HL-60 (cell line): Measurements from ENCODE around the gene CPXM1.

ENCODE experiments used
- CTCF ChIP-seq: IDR thresholded peaks from one replicate; pipeline ENCODE4 v1.5.1; 2011; ENCODE audit warnings: low read length, control low read depth, inconsistent platforms; ENCODE audit not compliant: insufficient read depth
- POLR2AphosphoS5 ChIP-seq: IDR thresholded peaks from 2 replicates; pipeline ENCODE4 v1.6.1; 2012; ENCODE audit warnings: low read depth
- REST ChIP-seq: IDR thresholded peaks from 2 replicates; pipeline ENCODE4 v1.6.1; 2012; ENCODE audit warnings: low read depth; ENCODE audit not compliant: insufficient replicate concordance
- SPI1 ChIP-seq: IDR thresholded peaks from 2 replicates; pipeline ENCODE4 v1.6.1; 2012; ENCODE audit warnings: low read depth, mild to moderate bottlenecking, borderline replicate concordance

- TF ChIP-seq CTCF (no peak), REST (no peak), POLR2AphosphoS5 (no peak), SPI1 (no peak)
Measured at GRCh38 chr20:2783908-2784566, 16.4 kb downstream of the CPXM1 start.
